ENCODE data around the gene P3H3.

The P3H3 gene

GRCh38 chr12:6784296-6784695, 43.9 kb upstream of the P3H3 start:
- H3K4me1 ChIP-seq (ENCODE audit: low read depth, poor library complexity, severe bottlenecking) = peaks cover 19% of the 10 kb centered on the region
- H3K27ac ChIP-seq = no peak overlapping the region
- no peak overlapping the region for H3K4me3 ChIP-seq (IDR thresholded peaks at IDR 0.05; ENCODE audit: insufficient read depth, low read depth, low read length)
- H3K27me3 ChIP-seq (ENCODE audit: insufficient read depth, low read depth) = no peaks in the 10 kb centered on the region
- H3K79me2 ChIP-seq (ENCODE audit: insufficient read depth, low read depth) = no peaks in the 10 kb centered on the region
- no peak overlapping the region for H2AFZ ChIP-seq (ENCODE audit: low read depth)
- H4K20me1 ChIP-seq (ENCODE audit: insufficient read depth) = no peaks in the 10 kb centered on the region
- no peak overlapping the region for H3K9ac ChIP-seq
- no peak overlapping the region for H3K4me2 ChIP-seq
- TF ChIP-seq CTCF (conservative IDR thresholded peaks at IDR 0.05; ENCODE audit: low read depth, low read length) = no peak
- H3K36me3 ChIP-seq (ENCODE audit: insufficient read depth) = no peaks in the 10 kb centered on the region

GRCh38 chr12:6784761-6785160, 43.4 kb upstream of the P3H3 start:
- Histone ChIP-seq H2AFZ (ENCODE audit: low read depth) (no peak overlapping the region), H3K36me3 (ENCODE audit: insufficient read depth) (no peaks in the 10 kb centered on the region), H3K4me1 (ENCODE audit: low read depth, poor library complexity, severe bottlenecking) (peaks cover 17% of the 10 kb centered on the region), H3K79me2 (ENCODE audit: insufficient read depth, low read depth) (no peaks in the 10 kb centered on the region), H3K27me3 (ENCODE audit: insufficient read depth, low read depth) (no peaks in the 10 kb centered on the region), H3K9ac (no peak overlapping the region), H3K4me2 (no peak overlapping the region), H4K20me1 (ENCODE audit: insufficient read depth) (no peaks in the 10 kb centered on the region), H3K27ac (no peak overlapping the region), H3K4me3 (IDR thresholded peaks at IDR 0.05; ENCODE audit: insufficient read depth, low read depth, low read length) (no peak overlapping the region)
- TF ChIP-seq CTCF (conservative IDR thresholded peaks at IDR 0.05; ENCODE audit: low read depth, low read length) = no peak

- H3K36me3 ChIP-seq (ENCODE audit: insufficient read depth) = no peaks in the 10 kb centered on the region
- H3K4me2 ChIP-seq = no peak overlapping the region
- no peaks in the 10 kb centered on the region for H4K20me1 ChIP-seq (ENCODE audit: insufficient read depth)
- no peak overlapping the region for H3K4me3 ChIP-seq (IDR thresholded peaks at IDR 0.05; ENCODE audit: insufficient read depth, low read depth, low read length)
- peaks cover 17% of the 10 kb centered on the region for H3K4me1 ChIP-seq (ENCODE audit: low read depth, poor library complexity, severe bottlenecking)
- H3K27me3 ChIP-seq (ENCODE audit: insufficient read depth, low read depth) = no peaks in the 10 kb centered on the region
- H3K79me2 ChIP-seq (ENCODE audit: insufficient read depth, low read depth) = no peaks in the 10 kb centered on the region
- no peak overlapping the region for H2AFZ ChIP-seq (ENCODE audit: low read depth)
- H3K9ac ChIP-seq = no peak overlapping the region
- H3K27ac ChIP-seq = no peak overlapping the region
- TF ChIP-seq CTCF (conservative IDR thresholded peaks at IDR 0.05; ENCODE audit: low read depth, low read length) = no peak
Measured at GRCh38 chr12:6786416-6787094, 41.7 kb upstream of the P3H3 start.

- Histone ChIP-seq H3K4me3 (IDR thresholded peaks at IDR 0.05; ENCODE audit: insufficient read depth, low read depth, low read length) (no peak overlapping the region), H3K4me1 (ENCODE audit: low read depth, poor library complexity, severe bottlenecking) (peaks cover 17% of the 10 kb centered on the region), H3K9ac (no peak overlapping the region), H3K36me3 (ENCODE audit: insufficient read depth) (no peaks in the 10 kb centered on the region), H3K4me2 (no peak overlapping the region), H3K27ac (no peak overlapping the region), H2AFZ (ENCODE audit: low read depth) (no peak overlapping the region), H3K27me3 (ENCODE audit: insufficient read depth, low read depth) (no peaks in the 10 kb centered on the region), H4K20me1 (ENCODE audit: insufficient read depth) (no peaks in the 10 kb centered on the region), H3K79me2 (ENCODE audit: insufficient read depth, low read depth) (no peaks in the 10 kb centered on the region)
- no peak for TF ChIP-seq CTCF (conservative IDR thresholded peaks at IDR 0.05; ENCODE audit: low read depth, low read length)
Measured at GRCh38 chr12:6787309-6787708, 40.9 kb upstream of the P3H3 start.
